ENCODE measurements around the gene AQP10. TPM values are rescaled to one million over a fixed set of nuclear protein-coding genes. Genes with fewer than 3 reads are reported as not detected.
A peak's percentile ranks its signal among the peaks of the same experiment; 100 is the strongest.

Gene AQP10
- total RNA-seq, 1 experiment from 2014 or later: not detected

DNA sequence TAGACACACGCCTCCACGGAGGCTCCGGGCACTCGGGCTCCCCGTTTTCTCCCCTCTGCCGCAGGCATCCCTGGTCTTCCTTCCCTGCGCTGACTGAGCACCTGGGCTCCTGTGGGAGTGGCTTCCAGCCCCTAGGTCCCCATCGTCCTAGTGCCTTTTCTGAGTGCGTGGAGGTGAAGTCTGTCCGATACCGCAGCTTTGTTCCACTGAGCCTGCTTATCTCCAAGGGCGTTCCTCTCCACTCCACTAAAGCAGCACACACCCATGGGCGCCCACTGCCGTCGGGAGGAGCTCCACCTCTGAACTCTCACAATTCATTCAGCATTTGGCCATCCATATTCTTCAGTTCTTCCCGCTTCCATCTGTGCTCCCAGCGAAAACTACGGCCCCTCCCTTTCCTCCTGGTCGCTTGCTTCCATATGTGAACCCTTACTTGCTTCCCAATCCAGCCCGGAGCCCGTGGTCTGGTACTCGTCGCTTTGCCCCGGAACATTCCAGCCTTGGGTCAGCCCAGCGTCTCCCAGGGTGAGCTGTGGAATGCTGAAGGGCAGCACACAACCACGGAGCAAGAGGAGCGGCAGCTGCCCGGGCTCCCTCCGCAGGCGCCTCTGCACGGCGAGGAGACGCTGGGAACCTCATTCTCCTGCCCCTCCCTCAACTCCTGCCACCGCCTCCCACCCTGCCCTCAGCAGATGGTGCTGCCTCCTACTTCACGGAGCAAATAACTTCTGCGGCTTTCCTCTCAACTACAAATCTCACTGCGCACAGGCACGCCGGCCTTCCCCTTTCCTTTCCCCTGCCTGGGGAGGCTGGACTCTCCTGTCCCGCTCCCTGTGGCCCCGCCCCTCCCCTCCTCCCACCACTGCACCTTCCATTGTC is 31.9 kb downstream of the AQP10 start:
- CTCF ChIA-PET: interaction anchor here (0.5 to 1.3 kb wide), 4 partner anchors 14 to 194 kb away, joined by 3 to 5 read pairs (median 4); no protein-coding TSS in a partner anchor
- DNase-seq: peak in 1 of 2 experiments; percentile 52
- POLR2A ChIA-PET (ENCODE audit: unreplicated experiment): interaction anchor here (0.6 to 0.7 kb wide), 2 partner anchors 65 to 66 kb away, joined by 3 to 11 read pairs; no protein-coding TSS in a partner anchor
- Histone ChIP-seq H3K79me2 (ENCODE audit: low read depth) (no peaks in the 10 kb centered on the region), H2AFZ (peak overlapping the region; percentile 27; the same call in 1 of the 2 replicates), H3K4me2 (peak overlapping the region; percentile 67), H4K20me1 (ENCODE audit: insufficient read depth) (no peaks in the 10 kb centered on the region), H3K27ac (no peak overlapping the region), H3K9me2 (ENCODE audit: insufficient read depth) (no peaks in the 10 kb centered on the region), H3K4me3 (peak overlapping the region; percentile 27; the same call in 1 of the 2 replicates), H3K4me1 (replicated peaks; ENCODE audit: insufficient read depth) (no peaks in the 10 kb centered on the region), H3K27me3 (ENCODE audit: insufficient read depth, low read depth) (peaks cover 45% of the 10 kb centered on the region), H3K36me3 (ENCODE audit: low read depth) (no peaks in the 10 kb centered on the region), H3F3A (ENCODE audit: insufficient read depth, low read depth) (no peaks in the 10 kb centered on the region), H3K9me3 (ENCODE audit: insufficient read depth, low read depth) (no peaks in the 10 kb centered on the region)
- TF ChIP-seq EZH2 (IDR thresholded peaks at IDR 0.05; ENCODE audit: low read depth): no peak
- TF ChIP-seq, protein P1, sequence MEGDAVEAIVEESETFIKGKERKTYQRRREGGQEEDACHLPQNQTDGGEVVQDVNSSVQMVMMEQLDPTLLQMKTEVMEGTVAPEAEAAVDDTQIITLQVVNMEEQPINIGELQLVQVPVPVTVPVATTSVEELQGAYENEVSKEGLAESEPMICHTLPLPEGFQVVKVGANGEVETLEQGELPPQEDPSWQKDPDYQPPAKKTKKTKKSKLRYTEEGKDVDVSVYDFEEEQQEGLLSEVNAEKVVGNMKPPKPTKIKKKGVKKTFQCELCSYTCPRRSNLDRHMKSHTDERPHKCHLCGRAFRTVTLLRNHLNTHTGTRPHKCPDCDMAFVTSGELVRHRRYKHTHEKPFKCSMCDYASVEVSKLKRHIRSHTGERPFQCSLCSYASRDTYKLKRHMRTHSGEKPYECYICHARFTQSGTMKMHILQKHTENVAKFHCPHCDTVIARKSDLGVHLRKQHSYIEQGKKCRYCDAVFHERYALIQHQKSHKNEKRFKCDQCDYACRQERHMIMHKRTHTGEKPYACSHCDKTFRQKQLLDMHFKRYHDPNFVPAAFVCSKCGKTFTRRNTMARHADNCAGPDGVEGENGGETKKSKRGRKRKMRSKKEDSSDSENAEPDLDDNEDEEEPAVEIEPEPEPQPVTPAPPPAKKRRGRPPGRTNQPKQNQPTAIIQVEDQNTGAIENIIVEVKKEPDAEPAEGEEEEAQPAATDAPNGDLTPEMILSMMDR (conservative IDR thresholded peaks at IDR 0.05): no peak
- intact Hi-C loops (cut with micrococcal nuclease; ENCODE audit: unreplicated experiment): loop anchor here (10.0 kb wide), 1 partner anchor 82 kb away; no protein-coding TSS in a partner anchor
- no TSS peak for BruUV-seq (replicated peaks)

DNA sequence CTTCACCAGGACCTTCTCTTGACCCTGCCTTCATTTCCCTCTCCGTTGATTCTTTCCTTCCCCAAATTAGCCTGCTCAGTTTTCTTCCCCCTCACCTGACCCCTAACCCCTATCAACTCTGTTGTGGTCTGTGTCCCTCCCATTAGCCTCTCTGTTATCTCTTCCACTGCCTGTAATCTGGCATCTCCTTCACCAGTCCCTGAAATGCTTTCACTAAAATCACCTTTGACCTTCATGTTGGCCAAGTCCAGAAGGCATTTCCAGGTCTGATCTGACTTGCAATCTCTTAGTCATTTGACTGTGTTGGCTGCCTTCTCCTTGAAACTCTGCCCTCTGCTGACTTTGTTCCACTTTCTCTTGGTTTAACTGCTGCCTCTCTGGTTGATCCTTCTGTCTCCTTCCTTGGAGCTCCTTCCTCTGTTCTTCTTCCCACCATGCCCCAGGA is 32.6 kb downstream of the AQP10 start:
- intact Hi-C loops (cut with micrococcal nuclease; ENCODE audit: unreplicated experiment): loop anchor here (10.0 kb wide), 1 partner anchor 81 kb away; no protein-coding TSS in a partner anchor
- POLR2A ChIA-PET (ENCODE audit: unreplicated experiment): interaction anchor here (0.7 kb wide), 1 partner anchor 66 kb away, joined by 11 read pairs; no protein-coding TSS in a partner anchor
- TF ChIP-seq, protein P1 (conservative IDR thresholded peaks at IDR 0.05): no peak
- TF ChIP-seq EZH2 (IDR thresholded peaks at IDR 0.05; ENCODE audit: low read depth): no peak
- H3K4me2 ChIP-seq: peak overlapping the region; percentile 67
- H3K27me3 ChIP-seq (ENCODE audit: insufficient read depth, low read depth): peaks cover 45% of the 10 kb centered on the region
- BruUV-seq (replicated peaks): no TSS peak
- H3K27ac ChIP-seq: no peak overlapping the region
- no peaks in the 10 kb centered on the region for H3K4me1 ChIP-seq (replicated peaks; ENCODE audit: insufficient read depth)
- CTCF ChIA-PET: interaction anchor here (0.5 to 1.3 kb wide), 5 partner anchors 8 to 193 kb away, joined by 3 to 5 read pairs (median 3); no protein-coding TSS in a partner anchor
- H3K4me3 ChIP-seq: no peak overlapping the region
- H3K9me3 ChIP-seq (ENCODE audit: insufficient read depth, low read depth): no peaks in the 10 kb centered on the region
- H4K20me1 ChIP-seq (ENCODE audit: insufficient read depth): no peaks in the 10 kb centered on the region
- H3K9me2 ChIP-seq (ENCODE audit: insufficient read depth): no peaks in the 10 kb centered on the region
- H2AFZ ChIP-seq: no peak overlapping the region
- no peaks in the 10 kb centered on the region for H3F3A ChIP-seq (ENCODE audit: insufficient read depth, low read depth)
- DNase-seq: peak; percentile 16 to 45
- no peaks in the 10 kb centered on the region for H3K79me2 ChIP-seq (ENCODE audit: low read depth)
- H3K36me3 ChIP-seq (ENCODE audit: low read depth): no peaks in the 10 kb centered on the region

DNA sequence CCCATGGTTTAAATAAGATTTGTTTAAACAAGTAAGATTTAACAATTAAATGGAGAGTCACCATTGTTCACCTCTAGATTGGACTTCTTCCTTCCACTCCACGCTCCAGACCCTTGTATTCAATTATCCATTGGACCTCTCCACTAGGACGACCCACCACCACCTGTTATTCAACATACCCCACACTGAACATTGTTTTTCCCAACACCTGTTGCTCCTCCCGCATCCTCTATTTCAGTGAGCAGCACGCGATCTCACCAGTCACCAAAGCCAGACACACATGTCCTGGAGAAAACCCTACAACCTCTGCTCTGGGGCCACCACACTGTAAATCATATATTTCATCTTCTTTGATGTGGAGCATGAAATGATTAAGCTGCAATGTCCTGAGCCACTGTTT is 33.1 kb downstream of the AQP10 start:
- no peak overlapping the region for H2AFZ ChIP-seq
- no peaks in the 10 kb centered on the region for H3K9me3 ChIP-seq (ENCODE audit: insufficient read depth, low read depth)
- H3K4me3 ChIP-seq: no peak overlapping the region
- no peaks in the 10 kb centered on the region for H3K79me2 ChIP-seq (ENCODE audit: low read depth)
- H3K4me1 ChIP-seq (replicated peaks; ENCODE audit: insufficient read depth): no peaks in the 10 kb centered on the region
- no peaks in the 10 kb centered on the region for H3K9me2 ChIP-seq (ENCODE audit: insufficient read depth)
- no peak overlapping the region for H3K4me2 ChIP-seq
- no peak for DNase-seq
- no peaks in the 10 kb centered on the region for H4K20me1 ChIP-seq (ENCODE audit: insufficient read depth)
- intact Hi-C loops (cut with micrococcal nuclease; ENCODE audit: unreplicated experiment): loop anchor here (10.0 kb wide), 1 partner anchor 81 kb away; no protein-coding TSS in a partner anchor
- no peaks in the 10 kb centered on the region for H3K36me3 ChIP-seq (ENCODE audit: low read depth)
- CTCF ChIA-PET: interaction anchor here (0.6 to 1.3 kb wide), 3 partner anchors 9 to 193 kb away, joined by 3 read pairs; no protein-coding TSS in a partner anchor
- H3K27me3 ChIP-seq (ENCODE audit: insufficient read depth, low read depth): peaks cover 45% of the 10 kb centered on the region
- no TSS peak for BruUV-seq (replicated peaks)
- H3K27ac ChIP-seq: no peak overlapping the region
- POLR2A ChIA-PET (ENCODE audit: unreplicated experiment): no interaction called here
- no peak for TF ChIP-seq EZH2 (IDR thresholded peaks at IDR 0.05; ENCODE audit: low read depth)
- TF ChIP-seq, protein P1 (conservative IDR thresholded peaks at IDR 0.05): no peak
- H3F3A ChIP-seq (ENCODE audit: insufficient read depth, low read depth): no peaks in the 10 kb centered on the region

Data from PC-9 (cell line).